ENCODE measurements around the gene AFAP1.

AFAP1 gene
- total RNA-seq, result 23.0 to 36.4 (median 31.6) reads per million in 3 donors

DNA sequence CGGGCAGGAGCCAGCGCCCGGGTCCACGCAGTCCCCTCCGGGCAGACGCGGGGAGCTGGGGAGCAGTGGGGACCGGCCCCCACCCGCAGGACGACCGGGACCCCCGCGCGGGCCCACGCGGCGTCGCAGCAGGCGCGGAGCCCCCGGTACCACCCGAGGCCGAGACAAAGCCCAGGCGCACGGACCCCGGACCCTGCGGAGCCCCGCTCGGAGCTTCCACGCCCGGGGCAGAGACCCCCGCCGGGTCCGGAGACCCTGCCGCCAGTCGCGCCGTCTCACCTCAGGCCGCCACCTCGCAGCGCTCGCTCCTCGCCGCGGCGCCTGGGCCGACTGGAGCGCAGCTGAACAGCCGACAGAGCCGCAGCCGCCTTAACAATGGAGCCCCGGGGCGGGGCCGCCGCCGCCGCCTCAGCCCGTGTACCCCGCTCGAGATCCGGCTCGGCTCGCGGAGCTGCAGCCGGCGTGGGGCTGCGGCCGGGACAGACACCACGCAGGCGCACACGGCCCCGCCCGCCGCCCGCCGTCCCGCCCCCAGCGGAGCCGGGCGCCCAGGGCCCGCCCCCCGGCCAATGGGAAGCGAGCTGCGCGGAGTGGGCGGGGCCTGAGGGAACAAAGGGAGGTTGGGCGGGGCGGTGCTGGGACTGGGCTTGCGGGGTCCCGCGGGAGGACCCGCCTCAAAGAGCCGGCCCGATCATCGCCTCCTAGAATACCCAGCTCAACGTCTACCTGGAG, at the start of gene AFAP1:
AFAP1 (minus strand) TSS at position 485 of the 732 bp plus-strand sequence. CDS start 67,783 bp downstream, outside the sequence.
- Histone ChIP-seq H3K4me3 (ENCODE audit: insufficient read depth, low read depth, low read length, poor library complexity, severe bottlenecking) (peak within 1 kb of the TSS; percentile 81), H3K4me1 (ENCODE audit: control insufficient read depth, insufficient read depth, low read length, poor library complexity, severe bottlenecking) (peaks cover 14% of the 10 kb centered on the region), H3K27ac (ENCODE audit: insufficient read depth, low read length, poor library complexity, severe bottlenecking) (peak within 1 kb of the TSS; percentile 66), H3K27me3 (replicated peaks; ENCODE audit: control insufficient read depth, insufficient read depth, low read length, poor library complexity, severe bottlenecking) (no peaks in the 10 kb centered on the region), H3K36me3 (ENCODE audit: control insufficient read depth, insufficient read depth, low read length) (no peaks in the 10 kb centered on the region), H3K9me3 (ENCODE audit: control insufficient read depth, low read length) (no peaks in the 10 kb centered on the region)
- peak; percentile 83 to 85 (median 83) for DNase-seq

DNA sequence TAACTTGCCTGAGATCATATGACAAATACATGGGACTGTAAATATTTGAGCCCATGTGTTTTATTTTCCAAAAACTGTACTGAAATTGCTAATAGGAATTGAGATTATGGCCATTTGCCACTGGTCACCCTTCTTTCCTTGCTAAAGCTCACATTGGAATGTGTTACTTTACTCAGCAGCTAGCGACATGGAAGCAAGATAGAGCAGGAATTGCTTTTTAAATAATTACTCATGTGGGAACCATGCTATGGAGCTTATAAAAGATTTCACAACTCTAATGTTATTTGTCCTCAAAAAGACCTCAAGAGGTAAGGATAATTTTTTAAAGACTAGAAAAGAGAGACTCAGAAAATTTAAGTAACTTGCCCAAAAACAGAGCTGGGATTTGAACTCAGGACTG, 48.8 kb upstream of the AFAP1 start:
- H3K9me3 ChIP-seq (ENCODE audit: control insufficient read depth, low read length), result no peaks in the 10 kb centered on the region
- no peaks in the 10 kb centered on the region for H3K4me1 ChIP-seq (ENCODE audit: control insufficient read depth, insufficient read depth, low read length, poor library complexity, severe bottlenecking)
- no peaks in the 10 kb centered on the region for H3K27me3 ChIP-seq (replicated peaks; ENCODE audit: control insufficient read depth, insufficient read depth, low read length, poor library complexity, severe bottlenecking)
- no peak overlapping the region for H3K27ac ChIP-seq (ENCODE audit: insufficient read depth, low read length, poor library complexity, severe bottlenecking)
- no peak overlapping the region for H3K4me3 ChIP-seq (ENCODE audit: insufficient read depth, low read depth, low read length, poor library complexity, severe bottlenecking)
- DNase-seq, result no peak
- no peaks in the 10 kb centered on the region for H3K36me3 ChIP-seq (ENCODE audit: control insufficient read depth, insufficient read depth, low read length)

- Histone ChIP-seq H3K36me3 (ENCODE audit: control insufficient read depth, insufficient read depth, low read length) (no peaks in the 10 kb centered on the region), H3K4me3 (ENCODE audit: insufficient read depth, low read depth, low read length, poor library complexity, severe bottlenecking) (no peak overlapping the region), H3K27ac (ENCODE audit: insufficient read depth, low read length, poor library complexity, severe bottlenecking) (no peak overlapping the region), H3K4me1 (ENCODE audit: control insufficient read depth, insufficient read depth, low read length, poor library complexity, severe bottlenecking) (no peaks in the 10 kb centered on the region), H3K27me3 (replicated peaks; ENCODE audit: control insufficient read depth, insufficient read depth, low read length, poor library complexity, severe bottlenecking) (no peaks in the 10 kb centered on the region), H3K9me3 (ENCODE audit: control insufficient read depth, low read length) (no peaks in the 10 kb centered on the region)
- peak; percentile 35 to 63 (median 40) for DNase-seq
Observed at GRCh38 chr4:7987148-7987989, 47.7 kb upstream of the AFAP1 start.

DNA sequence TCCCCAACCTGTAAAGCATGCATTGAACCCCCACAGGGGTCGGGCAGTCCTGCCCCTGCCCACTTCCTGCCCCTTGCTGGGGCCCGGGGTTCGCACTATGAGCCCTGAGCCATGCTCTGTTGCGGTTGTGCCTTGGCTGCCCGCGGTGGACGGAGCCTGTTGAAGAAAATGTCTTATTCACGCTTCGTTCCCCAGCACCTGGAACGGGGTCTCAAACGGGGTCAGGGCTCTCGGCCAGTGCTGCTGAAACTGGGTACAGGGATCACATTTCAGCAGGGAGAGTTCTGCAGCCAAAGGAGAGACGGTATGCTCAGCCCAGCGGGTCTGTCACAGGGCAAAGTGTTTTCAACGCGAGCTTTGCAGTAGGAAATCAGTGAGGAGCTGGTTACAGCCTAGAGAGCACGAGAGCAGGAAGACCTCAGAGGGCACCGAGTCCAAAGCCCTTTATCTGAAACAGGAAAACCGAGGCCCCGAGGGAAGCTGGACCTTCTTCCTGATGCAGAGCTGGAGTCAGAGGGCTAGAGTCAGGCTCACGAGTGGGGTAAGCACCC, 46.3 kb upstream of the AFAP1 start:
- no peaks in the 10 kb centered on the region for H3K4me1 ChIP-seq (ENCODE audit: control insufficient read depth, insufficient read depth, low read length, poor library complexity, severe bottlenecking)
- no peak overlapping the region for H3K27ac ChIP-seq (ENCODE audit: insufficient read depth, low read length, poor library complexity, severe bottlenecking)
- H3K9me3 ChIP-seq (ENCODE audit: control insufficient read depth, low read length), result no peaks in the 10 kb centered on the region
- no peaks in the 10 kb centered on the region for H3K27me3 ChIP-seq (replicated peaks; ENCODE audit: control insufficient read depth, insufficient read depth, low read length, poor library complexity, severe bottlenecking)
- DNase-seq, result no peak
- no peaks in the 10 kb centered on the region for H3K36me3 ChIP-seq (ENCODE audit: control insufficient read depth, insufficient read depth, low read length)
- H3K4me3 ChIP-seq (ENCODE audit: insufficient read depth, low read depth, low read length, poor library complexity, severe bottlenecking), result no peak overlapping the region

- no peak for DNase-seq
- Histone ChIP-seq H3K4me1 (ENCODE audit: control insufficient read depth, insufficient read depth, low read length, poor library complexity, severe bottlenecking) (no peaks in the 10 kb centered on the region), H3K27ac (ENCODE audit: insufficient read depth, low read length, poor library complexity, severe bottlenecking) (no peak overlapping the region), H3K27me3 (replicated peaks; ENCODE audit: control insufficient read depth, insufficient read depth, low read length, poor library complexity, severe bottlenecking) (no peaks in the 10 kb centered on the region), H3K9me3 (ENCODE audit: control insufficient read depth, low read length) (no peaks in the 10 kb centered on the region), H3K4me3 (ENCODE audit: insufficient read depth, low read depth, low read length, poor library complexity, severe bottlenecking) (no peak overlapping the region), H3K36me3 (ENCODE audit: control insufficient read depth, insufficient read depth, low read length) (no peaks in the 10 kb centered on the region)
Observed at GRCh38 chr4:7985072-7985471, 45.4 kb upstream of the AFAP1 start.

DNA sequence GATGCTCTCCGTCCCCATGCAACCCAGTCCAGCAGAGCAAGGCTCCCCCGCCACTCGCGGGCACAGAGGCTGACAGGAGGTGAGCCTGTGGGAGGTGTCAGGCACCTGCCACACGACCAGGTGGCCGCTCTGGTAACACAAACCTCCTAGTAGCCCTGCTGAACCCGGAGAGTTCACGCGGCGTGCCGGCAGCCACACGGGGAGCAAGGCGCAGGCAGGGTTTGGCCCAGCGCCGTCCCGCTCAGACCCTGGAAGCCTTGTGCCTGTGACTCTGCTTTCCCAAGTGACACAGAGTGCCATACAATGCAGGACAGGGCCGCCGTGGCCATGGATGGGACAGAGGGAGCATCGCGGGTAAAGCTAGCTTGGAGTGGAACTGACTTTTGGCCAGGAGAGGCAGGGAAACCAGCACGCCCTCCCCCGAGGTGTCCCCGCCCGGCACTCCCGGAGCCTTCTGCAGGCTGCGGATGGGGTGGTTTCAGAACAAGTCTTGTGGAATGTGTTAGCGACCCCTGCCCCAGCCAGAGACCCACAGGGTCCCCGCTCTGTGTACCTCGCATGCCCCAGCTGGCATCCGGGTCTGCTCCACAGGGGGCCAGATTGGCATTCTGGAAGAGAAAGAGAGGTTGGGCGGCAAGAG, 44.7 kb upstream of the AFAP1 start:
- no peak for DNase-seq
- H3K27me3 ChIP-seq (replicated peaks; ENCODE audit: control insufficient read depth, insufficient read depth, low read length, poor library complexity, severe bottlenecking), result no peaks in the 10 kb centered on the region
- H3K4me1 ChIP-seq (ENCODE audit: control insufficient read depth, insufficient read depth, low read length, poor library complexity, severe bottlenecking), result no peaks in the 10 kb centered on the region
- no peak overlapping the region for H3K4me3 ChIP-seq (ENCODE audit: insufficient read depth, low read depth, low read length, poor library complexity, severe bottlenecking)
- no peak overlapping the region for H3K27ac ChIP-seq (ENCODE audit: insufficient read depth, low read length, poor library complexity, severe bottlenecking)
- H3K9me3 ChIP-seq (ENCODE audit: control insufficient read depth, low read length), result no peaks in the 10 kb centered on the region
- H3K36me3 ChIP-seq (ENCODE audit: control insufficient read depth, insufficient read depth, low read length), result no peaks in the 10 kb centered on the region

DNA sequence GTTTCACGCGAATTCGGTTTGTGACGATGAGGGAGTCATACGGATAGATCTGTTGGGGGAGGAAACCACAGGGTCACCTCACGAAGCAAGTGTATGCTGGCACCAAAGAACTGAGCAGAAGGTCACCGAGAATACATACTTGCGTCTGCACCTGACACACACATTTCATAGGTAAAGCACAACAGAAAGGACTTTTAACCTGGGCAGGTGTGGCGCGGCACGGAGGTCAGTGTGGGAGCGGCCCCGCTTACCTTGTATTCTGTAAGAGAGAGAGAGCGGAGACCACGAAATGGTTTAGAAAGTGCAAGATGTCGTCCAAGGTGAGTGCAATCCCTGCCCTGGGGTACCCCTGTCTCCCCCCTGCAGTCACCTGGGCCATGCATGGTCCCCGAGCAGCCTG, 43.6 kb upstream of the AFAP1 start:
- Histone ChIP-seq H3K4me1 (ENCODE audit: control insufficient read depth, insufficient read depth, low read length, poor library complexity, severe bottlenecking) (no peaks in the 10 kb centered on the region), H3K27ac (ENCODE audit: insufficient read depth, low read length, poor library complexity, severe bottlenecking) (no peak overlapping the region), H3K27me3 (replicated peaks; ENCODE audit: control insufficient read depth, insufficient read depth, low read length, poor library complexity, severe bottlenecking) (no peaks in the 10 kb centered on the region), H3K4me3 (ENCODE audit: insufficient read depth, low read depth, low read length, poor library complexity, severe bottlenecking) (no peak overlapping the region), H3K36me3 (ENCODE audit: control insufficient read depth, insufficient read depth, low read length) (no peaks in the 10 kb centered on the region), H3K9me3 (ENCODE audit: control insufficient read depth, low read length) (no peaks in the 10 kb centered on the region)
- no peak for DNase-seq

DNA sequence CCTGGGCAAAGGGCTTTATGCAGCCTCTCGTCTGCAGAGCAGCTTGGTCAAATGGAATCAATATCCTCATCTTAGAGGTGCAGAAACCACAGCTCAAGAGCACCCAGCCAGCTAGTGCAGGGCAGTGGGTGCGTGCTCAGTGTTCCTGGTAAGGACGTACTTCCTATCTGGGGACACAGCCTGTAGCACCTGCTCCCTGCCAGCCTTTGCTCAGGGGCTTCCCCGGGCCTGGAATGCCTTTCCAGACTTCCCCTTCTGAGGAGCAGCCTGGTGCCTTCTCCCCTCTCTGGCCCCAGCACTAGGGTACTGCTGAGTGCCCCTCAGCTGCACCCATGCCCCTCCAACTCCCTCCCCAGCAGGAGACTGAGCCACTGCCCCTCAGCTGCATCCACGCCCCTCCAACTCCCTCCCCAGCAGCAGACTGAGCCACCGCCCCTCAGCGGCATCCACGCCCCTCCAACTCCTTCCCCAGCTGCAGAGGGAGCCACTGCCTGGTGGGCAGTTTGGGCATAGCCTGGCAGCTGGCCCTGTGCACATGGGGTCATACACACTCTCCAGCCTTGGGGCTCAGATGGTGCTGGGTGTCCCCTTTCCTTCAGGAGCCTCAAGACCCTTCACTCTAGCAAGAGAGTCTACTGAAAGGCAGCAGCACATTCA, 42.2 kb upstream of the AFAP1 start:
- Histone ChIP-seq H3K9me3 (ENCODE audit: control insufficient read depth, low read length) (no peaks in the 10 kb centered on the region), H3K27me3 (replicated peaks; ENCODE audit: control insufficient read depth, insufficient read depth, low read length, poor library complexity, severe bottlenecking) (no peaks in the 10 kb centered on the region)

DNA sequence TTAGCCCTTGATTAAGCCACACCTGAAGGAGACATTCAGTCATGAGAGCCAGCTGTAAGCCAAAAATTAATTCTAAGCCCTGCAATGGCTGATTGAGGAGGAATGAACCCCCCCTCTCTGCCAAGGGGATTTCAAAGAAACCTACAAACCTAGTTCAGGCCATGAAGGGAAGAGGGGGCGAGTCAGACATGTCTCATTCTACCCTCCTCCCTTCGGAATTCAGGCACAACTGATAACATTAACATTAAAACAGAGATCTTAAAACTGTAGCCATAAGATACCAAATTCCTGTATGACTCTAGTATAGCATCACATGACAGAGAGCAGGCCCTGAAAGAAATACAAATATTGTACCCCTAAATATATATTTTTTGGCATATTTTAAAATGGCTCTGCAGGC, 40.4 kb upstream of the AFAP1 start:
- no peak for DNase-seq
- no peaks in the 10 kb centered on the region for H3K4me1 ChIP-seq (ENCODE audit: control insufficient read depth, insufficient read depth, low read length, poor library complexity, severe bottlenecking)
- no peaks in the 10 kb centered on the region for H3K9me3 ChIP-seq (ENCODE audit: control insufficient read depth, low read length)
- H3K36me3 ChIP-seq (ENCODE audit: control insufficient read depth, insufficient read depth, low read length), result no peaks in the 10 kb centered on the region
- H3K4me3 ChIP-seq (ENCODE audit: insufficient read depth, low read depth, low read length, poor library complexity, severe bottlenecking), result no peak overlapping the region
- H3K27me3 ChIP-seq (replicated peaks; ENCODE audit: control insufficient read depth, insufficient read depth, low read length, poor library complexity, severe bottlenecking), result no peaks in the 10 kb centered on the region
- H3K27ac ChIP-seq (ENCODE audit: insufficient read depth, low read length, poor library complexity, severe bottlenecking), result no peak overlapping the region

More for the DNA sequence above, 42.2 kb upstream of the AFAP1 start:
- no peak overlapping the region for H3K4me3 ChIP-seq (ENCODE audit: insufficient read depth, low read depth, low read length, poor library complexity, severe bottlenecking)
- H3K4me1 ChIP-seq (ENCODE audit: control insufficient read depth, insufficient read depth, low read length, poor library complexity, severe bottlenecking), result no peaks in the 10 kb centered on the region
- no peaks in the 10 kb centered on the region for H3K36me3 ChIP-seq (ENCODE audit: control insufficient read depth, insufficient read depth, low read length)
- no peak for DNase-seq
- H3K27ac ChIP-seq (ENCODE audit: insufficient read depth, low read length, poor library complexity, severe bottlenecking), result no peak overlapping the region
